ENCODE measurements around the gene CACTIN.

DNA sequence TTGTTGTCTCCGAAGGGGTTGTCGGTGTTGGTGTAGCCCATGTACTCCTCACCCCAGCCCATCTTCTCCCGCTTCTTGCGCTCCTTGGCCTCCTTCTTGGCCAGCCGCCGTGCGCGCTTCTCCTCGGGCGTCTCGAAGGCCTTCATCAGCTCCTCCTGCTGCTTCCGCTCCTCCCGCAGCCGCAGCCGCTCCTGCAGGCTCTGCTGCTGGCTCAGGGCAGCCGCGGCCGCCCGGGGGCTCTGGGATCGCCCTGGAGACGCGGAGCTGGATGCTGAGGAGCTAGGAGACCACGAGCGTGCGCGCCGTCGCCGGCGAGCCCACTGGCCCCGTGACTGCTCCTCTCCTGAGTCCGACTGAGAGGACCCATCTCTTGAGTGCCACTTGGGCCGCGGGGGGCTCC is 2.9 kb downstream of the CACTIN start:
- TF ChIP-seq, protein P1, sequence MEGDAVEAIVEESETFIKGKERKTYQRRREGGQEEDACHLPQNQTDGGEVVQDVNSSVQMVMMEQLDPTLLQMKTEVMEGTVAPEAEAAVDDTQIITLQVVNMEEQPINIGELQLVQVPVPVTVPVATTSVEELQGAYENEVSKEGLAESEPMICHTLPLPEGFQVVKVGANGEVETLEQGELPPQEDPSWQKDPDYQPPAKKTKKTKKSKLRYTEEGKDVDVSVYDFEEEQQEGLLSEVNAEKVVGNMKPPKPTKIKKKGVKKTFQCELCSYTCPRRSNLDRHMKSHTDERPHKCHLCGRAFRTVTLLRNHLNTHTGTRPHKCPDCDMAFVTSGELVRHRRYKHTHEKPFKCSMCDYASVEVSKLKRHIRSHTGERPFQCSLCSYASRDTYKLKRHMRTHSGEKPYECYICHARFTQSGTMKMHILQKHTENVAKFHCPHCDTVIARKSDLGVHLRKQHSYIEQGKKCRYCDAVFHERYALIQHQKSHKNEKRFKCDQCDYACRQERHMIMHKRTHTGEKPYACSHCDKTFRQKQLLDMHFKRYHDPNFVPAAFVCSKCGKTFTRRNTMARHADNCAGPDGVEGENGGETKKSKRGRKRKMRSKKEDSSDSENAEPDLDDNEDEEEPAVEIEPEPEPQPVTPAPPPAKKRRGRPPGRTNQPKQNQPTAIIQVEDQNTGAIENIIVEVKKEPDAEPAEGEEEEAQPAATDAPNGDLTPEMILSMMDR (IDR thresholded peaks at IDR 0.05; ENCODE audit: insufficient read depth, low read depth, low read length), result no peak
- TF ChIP-seq EZH2 (IDR thresholded peaks at IDR 0.05; ENCODE audit: insufficient read depth, low read length), result no peak

All from astrocyte (in vitro differentiated cells and primary cell).